Hepatocyte (in vitro differentiated cells): ENCODE data around the gene ETV5.

Experiments
- EZH2 ChIP-seq: fragments of 200-600 bp; sonication (generic); IDR thresholded peaks from 2 replicates; pipeline ENCODE4 v1.6.1; 2016; ENCODE audit warnings: antibody characterized with exemption, mild to moderate bottlenecking, borderline replicate concordance
- EZH2phosphoT487 ChIP-seq: fragments of 200-600 bp; sonication (generic); IDR thresholded peaks from one replicate; pipeline ENCODE4 v1.6.1; 2018; ENCODE audit warnings: antibody characterized with exemption, mild to moderate bottlenecking, low read depth, moderate library complexity; ENCODE audit not compliant: unreplicated experiment, severe bottlenecking

GRCh38 chr3:186067360-186068242 is 41.3 kb downstream of the ETV5 start:
- TF ChIP-seq EZH2phosphoT487 (no peak), EZH2 (no peak)
